K562 (cell line): Measurements from ENCODE around the gene RHEBL1. TPM values are rescaled to one million over a fixed set of nuclear protein-coding genes. Genes with fewer than 3 reads are reported as not detected.

ENCODE experiments used
- ATAC-seq: fragments of 200-7000 bp; cut with Tn5 transposase; 3 replicates; pipeline ENCODE4 v1.9.1; 2020; ENCODE audit warnings: moderate library complexity
- BruUV-seq: library from RNA; stranded (reverse); fragments of 400-500 nt; replicated peaks from 2 replicates; lab custom pipeline; 2021; lab: Mats Ljungman, UMichigan
- CTCF ChIA-PET: fragments of 300-600 bp; formaldehyde crosslinking; extraction: SDS; loops from one replicate; lab custom pipeline; 2021; ENCODE audit warnings: low intra/inter-chr PET ratio; lab: Yijun Ruan, JAX
- POLR2A ChIA-PET: fragments of 300-600, 350-650 bp; sonication (Branson Sonifier 250); formaldehyde crosslinking; extraction: SDS; loops from one replicate; lab custom pipeline; 2021; ENCODE audit warnings: antibody characterized with exemption, inconsistent platforms; lab: Yijun Ruan, JAX
- DNase-seq, 4 experiments: peaks; one replicate each; pipeline versions ENCODE4 v3.0.0 to v3.0.0-alpha.2; 2011 to 2018; ENCODE audit warnings: low spot score in 3 of 4, mixed read lengths in 3 of 4; ENCODE audit errors: extremely low read depth in 1 of 4
- FAIRE-seq: peaks from 2 replicates; lab custom pipeline; 2011; peaks lifted over from hg19 to GRCh38; lab: Jason Lieb, UNC
- H2AFZ ChIP-seq: 2 replicates; pipeline ENCODE4 v1.6.0; 2011; ENCODE audit warnings: low read depth, low read length, control low read depth, inconsistent platforms
- H3K27ac ChIP-seq: fragments of 200-600 bp; 3 replicates; pipeline ENCODE4 v1.8.0; 2011; ENCODE audit warnings: low read depth, mild to moderate bottlenecking, control low read depth, inconsistent platforms, low read length, moderate library complexity, mixed read lengths; ENCODE audit errors: extremely low read depth
- H3K27me3 ChIP-seq, 2 experiments: fragments of 300-600 bp in 1 of 2; 2 replicates in 1 of 2; 3 replicates in 1 of 2; pipeline versions ENCODE4 v1.6.0 to v1.8.0; 2011; ENCODE audit warnings: inconsistent platforms in 2 of 2, low read length in 2 of 2, mild to moderate bottlenecking in 1 of 2, mixed read lengths in 1 of 2, moderate library complexity in 1 of 2; ENCODE audit not compliant: control insufficient read depth in 2 of 2, insufficient read depth in 2 of 2
- H3K36me3 ChIP-seq: fragments of 300-600 bp; 3 replicates; pipeline ENCODE4 v1.8.0; 2011; ENCODE audit warnings: mild to moderate bottlenecking, low read length, inconsistent platforms; ENCODE audit not compliant: control insufficient read depth, insufficient read depth
- H3K4me1 ChIP-seq, 2 experiments: fragments of 200-600 bp in 1 of 2; replicated peaks in 1 of 2; 2 replicates in 1 of 2; 3 replicates in 1 of 2; pipeline versions ENCODE4 v1.5.1 to v1.8.0; 2011; ENCODE audit warnings: inconsistent platforms in 2 of 2, low read length in 2 of 2, mild to moderate bottlenecking in 1 of 2, mixed read lengths in 1 of 2, moderate library complexity in 1 of 2; ENCODE audit not compliant: control insufficient read depth in 2 of 2, insufficient read depth in 2 of 2
- H3K4me2 ChIP-seq: 2 replicates; pipeline ENCODE4 v1.6.1; 2011; ENCODE audit warnings: low read length, control low read depth, inconsistent platforms, mixed read lengths; ENCODE audit not compliant: insufficient read depth
- H3K4me3 ChIP-seq: fragments of 200-600 bp; sonication (generic), shearing (Covaris generic); 2 replicates; pipeline ENCODE4 v1.5.1; 2016; ENCODE audit warnings: control low read depth, inconsistent platforms
- H3K79me2 ChIP-seq: fragments of 200-600 bp; 3 replicates; pipeline ENCODE4 v1.8.0; 2011; ENCODE audit warnings: low read length, inconsistent platforms; ENCODE audit not compliant: control insufficient read depth, insufficient read depth
- H3K9ac ChIP-seq, 2 experiments: 2 replicates each; pipeline versions ENCODE4 v1.6.0 to v1.6.1; 2011; ENCODE audit warnings: low read depth in 2 of 2, low read length in 2 of 2, control low read depth in 1 of 2, inconsistent platforms in 1 of 2, mild to moderate bottlenecking in 1 of 2, mixed read lengths in 1 of 2; ENCODE audit not compliant: insufficient read depth in 1 of 2
- H3K9me1 ChIP-seq: one replicate; pipeline ENCODE4 v1.6.0; 2011; ENCODE audit warnings: inconsistent platforms, mild to moderate bottlenecking, low read length, moderate library complexity; ENCODE audit not compliant: control insufficient read depth, insufficient read depth
- H3K9me3 ChIP-seq: replicated peaks from 2 replicates; pipeline ENCODE4 v1.5.1; 2011; ENCODE audit warnings: low read depth, low read length, inconsistent platforms; ENCODE audit not compliant: control insufficient read depth, insufficient read depth
- H4K20me1 ChIP-seq: replicated peaks from 2 replicates; pipeline ENCODE4 v1.6.1; 2011; ENCODE audit warnings: low read length, inconsistent platforms, mixed read lengths; ENCODE audit not compliant: control insufficient read depth, insufficient read depth
- CHD7 ChIP-seq: fragments of 200-600 bp; sonication (generic); IDR thresholded peaks from one replicate; pipeline ENCODE4 v1.6.1; 2012; ENCODE audit warnings: mild to moderate bottlenecking, low read depth, low read length, inconsistent platforms
- GABPB1 ChIP-seq: sonication (generic); formaldehyde crosslinking; IDR thresholded peaks from 2 replicates; pipeline ENCODE4 v1.8.0; 2022; ENCODE audit warnings: mild to moderate bottlenecking, missing genetic modification reagents
- HDAC1 ChIP-seq, 2 experiments: fragments of 450-650 bp; IDR thresholded peaks; 2 replicates each; pipeline ENCODE4 v1.6.1; 2016 to 2017; ENCODE audit warnings: inconsistent platforms in 1 of 2, mild to moderate bottlenecking in 1 of 2, moderate library complexity in 1 of 2
- NR0B1 ChIP-seq: fragments of 450-650 bp; IDR thresholded peaks from one replicate; pipeline ENCODE4 v1.6.1; 2018; ENCODE audit warnings: mild to moderate bottlenecking, moderate library complexity; ENCODE audit not compliant: partially characterized antibody
- TAF7 ChIP-seq: fragments of 450-650 bp; IDR thresholded peaks from 2 replicates; pipeline ENCODE4 v1.6.1; 2016; ENCODE audit warnings: missing genetic modification characterization, missing compliant biosample characterization
- ZFP91 ChIP-seq: sonication (generic); formaldehyde crosslinking; IDR thresholded peaks from 2 replicates; pipeline ENCODE4 v1.8.0; 2022; ENCODE audit warnings: mild to moderate bottlenecking, missing genetic modification reagents
- WGBS: fragments of 100-300 bp; shearing (Covaris generic); methylation state at CpG from one replicate; pipeline ENCODE4 v1.1.6; 2016; ENCODE audit warnings: low coverage, mixed read lengths; ENCODE audit not compliant: insufficient coverage; ENCODE audit errors: missing lambda C conversion rate; 5-methylcytosine and 5-hydroxymethylcytosine counted together
- in situ Hi-C: fragments of 300-500 bp; cut with MboI; formaldehyde crosslinking; loops from 4 replicates; pipeline ENCODE4 v1.15.0; 2018; ENCODE audit warnings: inconsistent platforms, mixed read lengths
- intact Hi-C: fragments of 100-400 bp; cut with micrococcal nuclease; formaldehyde crosslinking; loops from 2 replicates; pipeline ENCODE4 v1.14.2; 2022
- polyA plus RNA-seq, 8 experiments: library from polyadenylated mRNA; depleted of rRNA in 4 of 8; stranded (reverse) in 5 of 8; unstranded in 3 of 8; fragments of >200 nt; fragmentation: Nextera tagmentation in 2 of 8; fragmentation: Illumina TruSeq in 1 of 8; extraction: Ambion mirVana in 2 of 8; extraction: Trizol in 1 of 8; gene quantifications; 2 replicates each; pipeline versions ENCODE4 v1.2.1 to v1.2.3, GENCODE V29; 2011 to 2014; ENCODE audit warnings: inconsistent platforms in 1 of 8, missing spikeins in 1 of 8
- total RNA-seq, 7 experiments: library from RNA; depleted of rRNA in 6 of 7; stranded (reverse); fragments of >200 nt in 6 of 7; fragmentation: Illumina TruSeq in 2 of 7; extraction: Trizol in 2 of 7; gene quantifications; 2 replicates each; pipeline versions ENCODE4 v1.2.1 to v1.2.3, GENCODE V29; 2011 to 2021; ENCODE audit warnings: low replicate concordance in 1 of 7

Gene RHEBL1
- total and polyA plus RNA-seq, 9 of the 15 experiments (the other 6 are each of a cell fraction or from before 2014, with no cell fraction given), result 4.3 to 36.1 (median 8.2) TPM

GRCh38 chr12:49061157-49061650, 8.6 kb downstream of the RHEBL1 start:
- no peaks in the 10 kb centered on the region for H3K9me1 ChIP-seq
- intact Hi-C loops (loop anchor here (5.0 to 10.0 kb wide), 2 partner anchors 71 to 284 kb away; partner anchors contain the start of genes DNAJC22 and TUBA1B), in situ Hi-C loops (loop anchor here (5.0 kb wide), 2 partner anchors 36 to 171 kb away; no protein-coding TSS in a partner anchor)
- no peak for FAIRE-seq
- ATAC-seq, result peak; percentile 2; the same call in 2 of the 3 replicates
- 1% methylated on average over 16 of the region's 16 CpGs for WGBS
- DNase-seq, result peak in 1 of 4 experiments; percentile 44
- H3K36me3 ChIP-seq, result peaks cover 18% of the 10 kb centered on the region; the same call in 2 of the 3 replicates
- peaks cover 10 to 20% of the 10 kb centered on the region in 2 experiments; a peak in 4 of 5 replicates for H3K4me1 ChIP-seq
- peak overlapping the region; percentile 96 to 98 for H3K9ac ChIP-seq
- no peaks in the 10 kb centered on the region for H3K9me3 ChIP-seq
- peaks cover 34% of the 10 kb centered on the region for H4K20me1 ChIP-seq
- peak overlapping the region; percentile 86 for H2AFZ ChIP-seq
- peak overlapping the region; percentile 98 for H3K27ac ChIP-seq
- peaks cover 56% of the 10 kb centered on the region for H3K79me2 ChIP-seq
- ChIA-PET POLR2A (interaction anchor here (1.3 to 6.4 kb wide), 2 partner anchors 69 to 147 kb away, joined by 3 to 40 read pairs; partner anchors contain the start of gene TUBA1B), CTCF (interaction anchor here (0.5 to 2.3 kb wide), 3 partner anchors 31 to 173 kb away, joined by 3 to 5 read pairs (median 3); no protein-coding TSS in a partner anchor)
- H3K27me3 ChIP-seq, result no peaks in the 10 kb centered on the region
- peak overlapping the region; percentile 94 for H3K4me2 ChIP-seq
- peak overlapping the region; percentile 94 for H3K4me3 ChIP-seq
- BruUV-seq, result TSS peak; percentile 90
- no peak for TF ChIP-seq TAF7
- no peak for TF ChIP-seq GABPB1 (CRISPR knock-in tag)
- no peak for TF ChIP-seq CHD7
- no peak for TF ChIP-seq ZFP91 (CRISPR knock-in tag)
- no peak for TF ChIP-seq HDAC1 (IDR thresholded peaks at IDR 0.05)
- no peak for TF ChIP-seq NR0B1
